Left ventricle myocardium inferior (tissue), 1 donor: ENCODE data around the gene MUSTN1. TPM values are rescaled to one million over a fixed set of nuclear protein-coding genes. Genes with fewer than 3 reads are reported as not detected.

Source experiments
- DNase-seq: peaks from one replicate; pipeline ENCODE4 v3.0.0-alpha.2; 2020
- H3K27ac ChIP-seq: fragments of 200-600 bp; replicated peaks from 2 replicates; pipeline ENCODE4 v1.8.0; 2021
- H3K27me3 ChIP-seq: fragments of 200-600 bp; 2 replicates; pipeline ENCODE4 v1.8.0; 2021; ENCODE audit warnings: low read depth
- H3K36me3 ChIP-seq: fragments of 200-600 bp; 2 replicates; pipeline ENCODE4 v1.8.0; 2021
- H3K4me1 ChIP-seq: fragments of 200-600 bp; 2 replicates; pipeline ENCODE4 v1.8.0; 2021
- H3K4me3 ChIP-seq: fragments of 200-600 bp; 2 replicates; pipeline ENCODE4 v1.8.0; 2021; ENCODE audit warnings: mild to moderate bottlenecking, moderate library complexity
- H3K9me3 ChIP-seq: fragments of 200-600 bp; replicated peaks from 2 replicates; pipeline ENCODE4 v1.8.0; 2021
- CTCF ChIP-seq: fragments of 200-600 bp; IDR thresholded peaks from 2 replicates; pipeline ENCODE4 v1.8.0; 2021; ENCODE audit warnings: antibody characterized with exemption, mild to moderate bottlenecking, borderline replicate concordance
- intact Hi-C: fragments of 100-400 bp; cut with micrococcal nuclease; formaldehyde crosslinking; loops from one replicate; pipeline ENCODE4 v1.11.0; 2022
- microRNA-seq: library from miRNA; unstranded; fragments of <30 nt; microRNA quantifications from one replicate; pipeline ENCODE4 v1.2.0, GENCODE V29; 2020
- total RNA-seq: library from RNA; stranded (reverse); fragmentation: NEBNext Ultra II Directional; extraction: Animal tissue kit (Norgen Biotek cat#: 25700); gene quantifications from one replicate; pipeline ENCODE4 v1.2.1, GENCODE V29; 2021
- donor health status: DM: no; HTN: yes; CAD: no; lungs with severe emphysema.

The MUSTN1 gene
- total RNA-seq, 1 donor from 2014 or later, result 32.7 TPM

DNA sequence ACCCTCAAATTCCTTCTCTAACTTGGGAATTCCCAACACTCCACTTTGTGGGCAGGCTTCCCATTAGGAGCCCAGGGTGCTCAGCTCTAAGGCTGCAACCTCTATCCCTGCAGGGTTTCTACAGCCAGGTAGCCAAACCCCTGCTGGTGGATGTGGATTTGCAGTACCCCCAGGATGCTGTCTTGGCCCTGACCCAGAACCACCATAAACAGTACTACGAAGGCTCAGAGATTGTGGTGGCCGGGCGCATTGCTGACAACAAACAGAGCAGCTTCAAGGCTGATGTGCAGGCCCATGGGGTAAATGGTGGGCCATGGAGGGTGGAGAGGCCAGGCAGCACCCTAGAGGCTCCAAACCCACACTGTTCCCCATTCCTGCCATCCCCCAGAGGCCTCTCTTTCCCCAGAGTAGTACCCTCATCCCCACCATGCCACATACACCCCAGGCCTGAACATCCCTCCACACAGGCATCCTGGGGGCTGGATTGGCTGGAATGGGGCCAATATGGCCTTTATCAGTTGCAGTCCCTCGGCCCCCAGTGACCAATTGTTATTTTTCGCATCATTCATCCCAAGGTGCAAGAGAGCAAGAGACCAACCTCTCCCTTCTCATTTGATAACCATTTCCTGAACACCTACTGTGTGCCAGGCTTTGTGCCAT lies 49.8 kb downstream of the MUSTN1 start:
- Histone ChIP-seq H3K4me3 (no peak overlapping the region), H3K36me3 (no peaks in the 10 kb centered on the region), H3K27me3 (peaks cover 19% of the 10 kb centered on the region), H3K4me1 (no peaks in the 10 kb centered on the region), H3K9me3 (no peaks in the 10 kb centered on the region), H3K27ac (no peak overlapping the region)
- no peak for DNase-seq
- TF ChIP-seq CTCF, result no peak
- intact Hi-C loops, result no loop called here

DNA sequence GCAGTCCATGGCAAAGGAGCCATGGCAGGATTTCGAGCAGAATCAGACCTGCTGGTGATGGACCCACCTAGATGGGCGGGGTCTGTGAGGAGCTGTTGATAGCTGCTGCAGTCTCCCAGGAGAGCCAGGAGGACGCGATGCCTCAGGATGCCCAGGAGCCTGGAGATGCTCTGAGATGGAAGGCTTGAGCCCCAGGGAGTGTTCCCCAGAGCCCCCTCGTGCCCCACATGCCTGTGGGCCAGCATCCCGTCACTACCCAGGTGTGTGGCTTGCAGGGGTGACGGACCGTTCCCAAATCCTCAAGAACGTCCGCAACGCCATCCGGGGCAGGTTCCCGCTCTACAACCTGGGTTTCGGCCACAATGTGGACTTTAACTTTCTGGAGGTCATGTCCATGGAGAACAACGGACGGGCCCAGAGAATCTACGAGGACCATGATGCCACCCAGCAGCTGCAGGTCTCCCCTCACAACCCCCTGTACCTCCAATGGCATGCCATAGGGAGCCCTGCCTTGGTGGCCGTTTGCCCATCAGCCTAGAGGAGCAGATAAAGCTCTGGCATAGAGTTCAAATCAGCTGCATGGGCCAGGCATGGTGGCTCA lies 50.7 kb downstream of the MUSTN1 start:
- H3K4me1 ChIP-seq, result no peaks in the 10 kb centered on the region
- no peak for DNase-seq
- no peaks in the 10 kb centered on the region for H3K36me3 ChIP-seq
- H3K9me3 ChIP-seq, result no peaks in the 10 kb centered on the region
- H3K27me3 ChIP-seq, result peaks cover 19% of the 10 kb centered on the region
- H3K27ac ChIP-seq, result no peak overlapping the region
- no peak for TF ChIP-seq CTCF
- no peak overlapping the region for H3K4me3 ChIP-seq
- intact Hi-C loops, result no loop called here

DNA sequence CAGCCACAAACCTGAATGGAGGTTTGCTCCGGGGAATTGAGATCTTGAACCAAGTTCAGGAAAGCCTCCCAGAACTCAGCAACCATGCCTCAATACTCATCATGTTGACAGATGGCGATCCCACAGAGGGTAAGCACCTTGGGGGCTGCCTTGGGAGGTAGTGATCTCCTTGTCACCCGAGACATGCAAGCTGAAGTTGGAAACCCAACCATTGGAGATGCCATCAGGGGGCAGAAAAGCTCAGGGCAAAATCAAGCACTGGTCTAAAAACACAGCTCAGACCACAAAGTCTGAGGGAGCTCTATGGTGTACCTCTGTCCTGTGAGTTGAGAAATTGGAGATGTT lies 51.6 kb downstream of the MUSTN1 start:
- Histone ChIP-seq H3K4me1 (no peaks in the 10 kb centered on the region), H3K9me3 (no peaks in the 10 kb centered on the region), H3K4me3 (no peak overlapping the region), H3K27ac (no peak overlapping the region), H3K36me3 (no peaks in the 10 kb centered on the region), H3K27me3 (peaks cover 19% of the 10 kb centered on the region)
- TF ChIP-seq CTCF, result peak; percentile 13
- intact Hi-C loops, result no loop called here
- no peak for DNase-seq

Small RNAs within 50 kb of the gene (microRNA-seq; reads per million reads assigned to microRNA genes)
- gene MIR8064, result not detected

Other genes with a start within 250 kb of the MUSTN1 start
- 52.3 TPM for gene PBRM1, start 149.1 kb downstream of the MUSTN1 start, total RNA-seq
- 26.8 TPM for gene GNL3, start 149.0 kb downstream of the MUSTN1 start, total RNA-seq
- gene GLT8D1, start 129.2 kb downstream of the MUSTN1 start, total RNA-seq, result 29.2 TPM
- 85.8 TPM for gene SPCS1, start 128.9 kb downstream of the MUSTN1 start, total RNA-seq
- gene NEK4, start 64.1 kb downstream of the MUSTN1 start, total RNA-seq, result 17.7 TPM
- not detected for gene ITIH1, start 57.4 kb downstream of the MUSTN1 start, total RNA-seq
- gene ITIH3, start 40.2 kb downstream of the MUSTN1 start, total RNA-seq, result 0.55 TPM
- gene ITIH4, start 4.3 kb downstream of the MUSTN1 start, total RNA-seq, result 5.0 TPM
- 6.3 TPM for gene STIMATE, start 62.5 kb upstream of the MUSTN1 start, total RNA-seq
- 15.9 TPM for gene SFMBT1, start 211.1 kb upstream of the MUSTN1 start, total RNA-seq